ENCODE measurements around the gene ANKH.
"Not testable (repeated sequence)": the region's sequence is repeated elsewhere in the genome, so short reads cannot be mapped to it uniquely, and the experiment has no call there.

DNA sequence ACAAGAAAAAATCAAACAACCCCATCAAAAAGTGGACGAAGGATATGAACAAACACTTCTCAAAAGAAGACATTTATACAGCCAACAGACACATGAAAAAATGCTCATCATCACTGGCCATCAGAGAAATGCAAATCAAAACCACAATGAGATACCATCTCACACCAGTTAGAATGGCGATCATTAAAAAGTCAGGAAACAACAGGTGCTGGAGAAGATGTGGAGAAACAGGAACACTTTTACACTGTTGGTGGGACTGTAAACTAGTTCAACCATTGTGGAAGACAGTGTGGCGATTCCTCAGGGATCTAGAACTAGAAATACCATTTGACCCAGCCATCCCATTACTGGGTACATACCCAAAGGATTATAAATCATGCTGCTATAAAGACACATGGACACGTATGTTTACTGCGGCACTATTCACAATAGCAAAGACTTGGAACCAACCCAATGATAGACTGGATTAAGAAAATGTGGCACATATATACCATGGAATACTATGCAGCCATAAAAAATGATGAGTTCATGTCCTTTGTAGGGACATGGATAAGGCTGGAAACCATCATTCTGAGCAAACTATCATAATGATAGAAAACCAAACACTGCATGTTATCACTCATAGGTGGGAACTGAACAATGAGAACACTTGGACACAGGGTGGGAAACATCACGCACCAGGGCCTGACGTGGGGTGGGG lies 34.0 kb downstream of the ANKH start:
- TF ChIP-seq, protein P1, sequence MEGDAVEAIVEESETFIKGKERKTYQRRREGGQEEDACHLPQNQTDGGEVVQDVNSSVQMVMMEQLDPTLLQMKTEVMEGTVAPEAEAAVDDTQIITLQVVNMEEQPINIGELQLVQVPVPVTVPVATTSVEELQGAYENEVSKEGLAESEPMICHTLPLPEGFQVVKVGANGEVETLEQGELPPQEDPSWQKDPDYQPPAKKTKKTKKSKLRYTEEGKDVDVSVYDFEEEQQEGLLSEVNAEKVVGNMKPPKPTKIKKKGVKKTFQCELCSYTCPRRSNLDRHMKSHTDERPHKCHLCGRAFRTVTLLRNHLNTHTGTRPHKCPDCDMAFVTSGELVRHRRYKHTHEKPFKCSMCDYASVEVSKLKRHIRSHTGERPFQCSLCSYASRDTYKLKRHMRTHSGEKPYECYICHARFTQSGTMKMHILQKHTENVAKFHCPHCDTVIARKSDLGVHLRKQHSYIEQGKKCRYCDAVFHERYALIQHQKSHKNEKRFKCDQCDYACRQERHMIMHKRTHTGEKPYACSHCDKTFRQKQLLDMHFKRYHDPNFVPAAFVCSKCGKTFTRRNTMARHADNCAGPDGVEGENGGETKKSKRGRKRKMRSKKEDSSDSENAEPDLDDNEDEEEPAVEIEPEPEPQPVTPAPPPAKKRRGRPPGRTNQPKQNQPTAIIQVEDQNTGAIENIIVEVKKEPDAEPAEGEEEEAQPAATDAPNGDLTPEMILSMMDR (conservative IDR thresholded peaks at IDR 0.05; ENCODE audit: low read length): not testable (repeated sequence)
- not testable (repeated sequence) for TF ChIP-seq EZH2phosphoT487 (IDR thresholded peaks at IDR 0.05; ENCODE audit: borderline replicate concordance)
